GM21576 (cell line): Measurements from ENCODE around the gene ZBTB7C.

ENCODE experiments used
- ATAC-seq: cut with Tn5 transposase; IDR thresholded peaks from one replicate; pipeline ENCODE4 v1.9.1; 2021; ENCODE audit warnings: mild to moderate bottlenecking, moderate library complexity; ENCODE audit not compliant: unreplicated experiment

ZBTB7C gene

GRCh38 chr18:48263914-48264902, 145.0 kb downstream of the ZBTB7C start:
- ATAC-seq, result no peak

- no peak for ATAC-seq
Observed at GRCh38 chr18:48263192-48263853, 145.9 kb downstream of the ZBTB7C start.

GRCh38 chr18:48260237-48260636, 148.9 kb downstream of the ZBTB7C start:
- ATAC-seq, result no peak

GRCh38 chr18:48256848-48257247, 152.3 kb downstream of the ZBTB7C start:
- ATAC-seq, result no peak

- no peak for ATAC-seq
Observed at GRCh38 chr18:48254077-48254602, 155.0 kb downstream of the ZBTB7C start.

- no peak for ATAC-seq
Observed at GRCh38 chr18:48252525-48252924, 156.7 kb downstream of the ZBTB7C start.

- ATAC-seq, result no peak
Observed at GRCh38 chr18:48250918-48251317, 158.3 kb downstream of the ZBTB7C start.

- no peak for ATAC-seq
Observed at GRCh38 chr18:48250362-48250907, 158.7 kb downstream of the ZBTB7C start.

GRCh38 chr18:48249854-48250253, 159.3 kb downstream of the ZBTB7C start:
- no peak for ATAC-seq

- no peak for ATAC-seq
Observed at GRCh38 chr18:48244530-48244929, 164.7 kb downstream of the ZBTB7C start.

- no peak for ATAC-seq
Observed at GRCh38 chr18:48238636-48239035, 170.5 kb downstream of the ZBTB7C start.

- ATAC-seq, result no peak
Observed at GRCh38 chr18:48238206-48238605, 171.0 kb downstream of the ZBTB7C start.

GRCh38 chr18:48236822-48237221, 172.4 kb downstream of the ZBTB7C start:
- ATAC-seq, result no peak

- no peak for ATAC-seq
Observed at GRCh38 chr18:48230467-48231113, 178.6 kb downstream of the ZBTB7C start.

- ATAC-seq, result no peak
Observed at GRCh38 chr18:48229552-48229981, 179.6 kb downstream of the ZBTB7C start.

GRCh38 chr18:48228841-48229240, 180.3 kb downstream of the ZBTB7C start:
- ATAC-seq, result no peak

- no peak for ATAC-seq
Observed at GRCh38 chr18:48228301-48228715, 180.9 kb downstream of the ZBTB7C start.

- ATAC-seq, result no peak
Observed at GRCh38 chr18:48227206-48227605, 182.0 kb downstream of the ZBTB7C start.

- no peak for ATAC-seq
Observed at GRCh38 chr18:48226401-48226800, 182.8 kb downstream of the ZBTB7C start.

- ATAC-seq, result peak; percentile 61
Observed at GRCh38 chr18:48222118-48222517, 187.1 kb downstream of the ZBTB7C start.
